ENCODE results near the gene UGT1A8.

UGT1A8 gene

GRCh38 chr2:233803292-233803911, 186.0 kb downstream of the UGT1A8 start:
- no peak for DNase-seq

- DNase-seq: no peak
Observed at GRCh38 chr2:233803994-233804393, 186.6 kb downstream of the UGT1A8 start.

- no peak for DNase-seq
Observed at GRCh38 chr2:233807215-233807865, 189.9 kb downstream of the UGT1A8 start.

GRCh38 chr2:233807966-233808935, 190.8 kb downstream of the UGT1A8 start:
- DNase-seq: no peak

GRCh38 chr2:233810385-233810784, 193.0 kb downstream of the UGT1A8 start:
- DNase-seq: no peak

GRCh38 chr2:233811087-233811486, 193.7 kb downstream of the UGT1A8 start:
- no peak for DNase-seq

GRCh38 chr2:233811732-233812131, 194.3 kb downstream of the UGT1A8 start:
- no peak for DNase-seq

- no peak for DNase-seq
Observed at GRCh38 chr2:233813236-233814055, 196.0 kb downstream of the UGT1A8 start.

GRCh38 chr2:233814056-233814835, 196.8 kb downstream of the UGT1A8 start:
- no peak for DNase-seq

GRCh38 chr2:233815861-233816260, 198.4 kb downstream of the UGT1A8 start:
- DNase-seq: no peak

- no peak for DNase-seq
Observed at GRCh38 chr2:233816334-233816733, 198.9 kb downstream of the UGT1A8 start.

GRCh38 chr2:233816771-233817170, 199.3 kb downstream of the UGT1A8 start:
- DNase-seq: no peak

GRCh38 chr2:233817361-233817911, 200.0 kb downstream of the UGT1A8 start:
- no peak for DNase-seq

- no peak for DNase-seq
Observed at GRCh38 chr2:233817995-233818638, 200.7 kb downstream of the UGT1A8 start.

- DNase-seq: no peak
Observed at GRCh38 chr2:233818639-233819621, 201.5 kb downstream of the UGT1A8 start.

GRCh38 chr2:233819884-233820773, 202.7 kb downstream of the UGT1A8 start:
- no peak for DNase-seq

GRCh38 chr2:233820774-233821105, 203.3 kb downstream of the UGT1A8 start:
- DNase-seq: no peak

GRCh38 chr2:233821196-233821595, 203.8 kb downstream of the UGT1A8 start:
- DNase-seq: no peak

GRCh38 chr2:233821709-233822100, 204.3 kb downstream of the UGT1A8 start:
- DNase-seq: no peak

All from activated CD4-positive, alpha-beta T cell treated with anti-CD3 and anti-CD28 coated beads for 48 hours (primary cell).